DMS53 treated with DMSO at 0.1 percent for 48 hours (cell line): ENCODE data around the gene CDKL1.

Source experiments
- DNase-seq: peaks from one replicate; lab custom pipeline; 2025; ENCODE audit not compliant: unreplicated experiment; lab: John Stamatoyannopoulos, UW

Gene CDKL1

GRCh38 chr14:50288146-50288545, 108.5 kb downstream of the CDKL1 start:
- DNase-seq, result no peak

GRCh38 chr14:50285861-50286260, 110.8 kb downstream of the CDKL1 start:
- no peak for DNase-seq
